Choroid plexus epithelial cell (primary cell): ENCODE results near the gene CSF2RB.
A peak's percentile ranks its signal among the peaks of the same experiment; 100 is the strongest.

Experiments used
- DNase-seq: peaks from one replicate; pipeline ENCODE4 v3.0.0-alpha.2; 2010; ENCODE audit warnings: low read depth
- H3K4me3 ChIP-seq: 2 replicates; pipeline ENCODE4 v1.5.1; 2011; ENCODE audit warnings: low read depth, mild to moderate bottlenecking, control low read depth, low read length, moderate library complexity
- CTCF ChIP-seq: conservative IDR thresholded peaks from 2 replicates; pipeline ENCODE4 v1.5.1; 2011; ENCODE audit warnings: low read depth, mild to moderate bottlenecking, control low read depth, inconsistent platforms, low read length, moderate library complexity

CSF2RB gene

GRCh38 chr22:36899498-36899897 is 13.9 kb upstream of the CSF2RB start:
- no peak for DNase-seq
- no peak overlapping the region for H3K4me3 ChIP-seq
- no peak for TF ChIP-seq CTCF

- no peak for TF ChIP-seq CTCF
- no peak for DNase-seq
Observed at GRCh38 chr22:36900225-36900624, 13.2 kb upstream of the CSF2RB start.

GRCh38 chr22:36900880-36901279 is 12.5 kb upstream of the CSF2RB start:
- DNase-seq = no peak
- no peak for TF ChIP-seq CTCF
- H3K4me3 ChIP-seq = no peak overlapping the region

More at GRCh38 chr22:36900225-36900624, 13.2 kb upstream of the CSF2RB start:
- H3K4me3 ChIP-seq = no peak overlapping the region

GRCh38 chr22:36901411-36902142 is 11.9 kb upstream of the CSF2RB start:
- no peak for DNase-seq
- no peak overlapping the region for H3K4me3 ChIP-seq
- TF ChIP-seq CTCF = no peak

GRCh38 chr22:36902143-36902926 is 11.1 kb upstream of the CSF2RB start:
- no peak for DNase-seq
- no peak overlapping the region for H3K4me3 ChIP-seq
- no peak for TF ChIP-seq CTCF

GRCh38 chr22:36904260-36904880 is 9.1 kb upstream of the CSF2RB start:
- H3K4me3 ChIP-seq = no peak overlapping the region
- DNase-seq = no peak
- peak; percentile 4 for TF ChIP-seq CTCF
